T47D (cell line): ENCODE data around the gene COMMD6.

Experiments used
- DNase-seq, 2 experiments: peaks; one replicate each; pipeline versions ENCODE4 v3.0.0 to v3.0.0-alpha.2; 2011 to 2012; ENCODE audit warnings: low read depth in 1 of 2, low spot score in 1 of 2
- JUND ChIP-seq: IDR thresholded peaks from 2 replicates; pipeline ENCODE4 v1.6.1; 2012; ENCODE audit warnings: low read depth
- in situ Hi-C: cut with HindIII; loops from 2 replicates; pipeline ENCODE4 v1.10.0; 2016; ENCODE audit warnings: low sequenced_read_pairs, low pct_unique_long_range_greater_than_20kb

The COMMD6 gene

GRCh38 chr13:75512253-75512652, 25.4 kb downstream of the COMMD6 start:
- in situ Hi-C loops: no loop called here
- DNase-seq: no peak
- no peak for TF ChIP-seq JUND

- in situ Hi-C loops: no loop called here
- TF ChIP-seq JUND: no peak
- DNase-seq: no peak
These were observed 26.5 kb downstream of the COMMD6 start for GRCh38 chr13:75511051-75511625.

- TF ChIP-seq JUND: no peak
- no peak for DNase-seq
- in situ Hi-C loops: no loop called here
These were observed 29.6 kb downstream of the COMMD6 start for GRCh38 chr13:75508002-75508548.

- in situ Hi-C loops: no loop called here
- DNase-seq: no peak
- no peak for TF ChIP-seq JUND
These were observed 30.3 kb downstream of the COMMD6 start for GRCh38 chr13:75507027-75508001.

- DNase-seq: no peak
- in situ Hi-C loops: no loop called here
- no peak for TF ChIP-seq JUND
These were observed 31.6 kb downstream of the COMMD6 start for GRCh38 chr13:75506018-75506417.

- no peak for DNase-seq
- in situ Hi-C loops: no loop called here
- TF ChIP-seq JUND: no peak
These were observed 32.3 kb downstream of the COMMD6 start for GRCh38 chr13:75505327-75505726.

GRCh38 chr13:75495938-75496337, 41.7 kb downstream of the COMMD6 start:
- in situ Hi-C loops: no loop called here
- DNase-seq: no peak
- TF ChIP-seq JUND: no peak

GRCh38 chr13:75494491-75494890, 43.1 kb downstream of the COMMD6 start:
- no peak for DNase-seq
- in situ Hi-C loops: no loop called here
- no peak for TF ChIP-seq JUND

GRCh38 chr13:75493156-75493555, 44.5 kb downstream of the COMMD6 start:
- in situ Hi-C loops: no loop called here
- DNase-seq: no peak
- no peak for TF ChIP-seq JUND

GRCh38 chr13:75492389-75492788, 45.3 kb downstream of the COMMD6 start:
- TF ChIP-seq JUND: no peak
- in situ Hi-C loops: no loop called here
- DNase-seq: no peak

GRCh38 chr13:75491376-75491775, 46.3 kb downstream of the COMMD6 start:
- TF ChIP-seq JUND: no peak
- in situ Hi-C loops: no loop called here
- no peak for DNase-seq

- DNase-seq: no peak
- in situ Hi-C loops: no loop called here
- TF ChIP-seq JUND: no peak
These were observed 48.0 kb downstream of the COMMD6 start for GRCh38 chr13:75489502-75490263.
